Loucy (cell line): ENCODE data around the gene FCHSD2.

Source experiments
- H2AFZ ChIP-seq: fragments of 200-600 bp; sonication (generic); 2 replicates; pipeline ENCODE4 v1.6.0; 2016; ENCODE audit warnings: antibody characterized with exemption, mild to moderate bottlenecking, low read length, moderate library complexity
- H3F3A ChIP-seq: fragments of 200-600 bp; 2 replicates; pipeline ENCODE4 v1.6.0; 2016; ENCODE audit warnings: antibody characterized with exemption, low read depth, mild to moderate bottlenecking
- H3K27me3 ChIP-seq: fragments of 200-600 bp; sonication (generic); 2 replicates; pipeline ENCODE4 v1.6.1; 2014; ENCODE audit warnings: low read length, mild to moderate bottlenecking; ENCODE audit not compliant: insufficient read depth, poor library complexity, severe bottlenecking
- H3K36me3 ChIP-seq: fragments of 200-600 bp; sonication (generic); 2 replicates; pipeline ENCODE4 v1.6.1; 2016; ENCODE audit warnings: low read length; ENCODE audit not compliant: insufficient read depth
- H3K4me1 ChIP-seq: fragments of 200-600 bp; sonication (generic); 2 replicates; pipeline ENCODE4 v1.5.1; 2014; ENCODE audit warnings: low read length, mild to moderate bottlenecking; ENCODE audit not compliant: insufficient read depth, poor library complexity, severe bottlenecking
- H3K4me2 ChIP-seq: fragments of 200-600 bp; sonication (generic); 2 replicates; pipeline ENCODE4 v1.6.0; 2014; ENCODE audit warnings: antibody characterized with exemption, low read length, low read depth, mild to moderate bottlenecking; ENCODE audit not compliant: poor library complexity, severe bottlenecking
- H3K4me3 ChIP-seq: fragments of 200-600 bp; sonication (generic); 2 replicates; pipeline ENCODE4 v1.5.1; 2014; ENCODE audit warnings: low read length, mild to moderate bottlenecking, mixed read lengths; ENCODE audit not compliant: poor library complexity, severe bottlenecking
- H3K79me2 ChIP-seq: fragments of 200-600 bp; sonication (generic); 2 replicates; pipeline ENCODE4 v1.6.1; 2014; ENCODE audit warnings: low read length; ENCODE audit not compliant: insufficient read depth
- H3K9ac ChIP-seq: fragments of 200-600 bp; sonication (generic); 2 replicates; pipeline ENCODE4 v1.6.0; 2014; ENCODE audit warnings: mild to moderate bottlenecking, low read depth, low read length, moderate library complexity; ENCODE audit not compliant: poor library complexity, severe bottlenecking
- H3K9me2 ChIP-seq: fragments of 200-600 bp; sonication (generic); replicated peaks from 2 replicates; pipeline ENCODE4 v1.6.1; 2016; ENCODE audit warnings: low read depth, low read length, mixed read lengths
- H3K9me3 ChIP-seq: fragments of 200-600 bp; sonication (generic); 2 replicates; pipeline ENCODE4 v1.6.1; 2014; ENCODE audit warnings: mild to moderate bottlenecking, antibody characterized with exemption, low read length, low read depth; ENCODE audit not compliant: insufficient read depth
- H4K20me1 ChIP-seq: fragments of 200-600 bp; sonication (generic); 2 replicates; pipeline ENCODE4 v1.6.0; 2014; ENCODE audit warnings: antibody characterized with exemption, low read length, mild to moderate bottlenecking; ENCODE audit not compliant: insufficient read depth, poor library complexity, severe bottlenecking
- CTCF ChIP-seq: fragments of 200-600 bp; sonication (generic); conservative IDR thresholded peaks from 2 replicates; pipeline ENCODE4 v1.5.1; 2014; ENCODE audit warnings: mild to moderate bottlenecking, antibody characterized with exemption, low read length
- EZH2phosphoT487 ChIP-seq: fragments of 200-600 bp; IDR thresholded peaks from 2 replicates; pipeline ENCODE4 v1.6.1; 2018; ENCODE audit warnings: antibody characterized with exemption, mild to moderate bottlenecking, moderate library complexity, borderline replicate concordance

The FCHSD2 gene

GRCh38 chr11:73059915-73060314 lies 82.2 kb downstream of the FCHSD2 start:
- no peak overlapping the region for H3K9ac ChIP-seq
- no peaks in the 10 kb centered on the region for H3F3A ChIP-seq
- H3K9me3 ChIP-seq, result no peaks in the 10 kb centered on the region
- H3K79me2 ChIP-seq, result peaks cover 90% of the 10 kb centered on the region
- TF ChIP-seq CTCF (no peak), EZH2phosphoT487 (no peak)
- H3K36me3 ChIP-seq, result peaks cover 21% of the 10 kb centered on the region; the same call in 1 of the 2 replicates
- H3K4me1 ChIP-seq, result peaks cover 4% of the 10 kb centered on the region
- no peak overlapping the region for H3K4me2 ChIP-seq
- no peak overlapping the region for H3K4me3 ChIP-seq
- no peak overlapping the region for H2AFZ ChIP-seq
- H4K20me1 ChIP-seq, result peaks cover 64% of the 10 kb centered on the region
- no peaks in the 10 kb centered on the region for H3K27me3 ChIP-seq
- H3K9me2 ChIP-seq, result no peaks in the 10 kb centered on the region

GRCh38 chr11:73058989-73059674 lies 83.0 kb downstream of the FCHSD2 start:
- Histone ChIP-seq H3K9ac (no peak overlapping the region), H3K9me3 (no peaks in the 10 kb centered on the region), H3K79me2 (peaks cover 90% of the 10 kb centered on the region), H2AFZ (no peak overlapping the region), H4K20me1 (peaks cover 63% of the 10 kb centered on the region), H3K4me3 (no peak overlapping the region), H3F3A (no peaks in the 10 kb centered on the region), H3K4me2 (no peak overlapping the region), H3K9me2 (no peaks in the 10 kb centered on the region), H3K4me1 (peaks cover 4% of the 10 kb centered on the region), H3K36me3 (peaks cover 23% of the 10 kb centered on the region; the same call in 1 of the 2 replicates), H3K27me3 (no peaks in the 10 kb centered on the region)
- TF ChIP-seq EZH2phosphoT487, result no peak
- no peak for TF ChIP-seq CTCF

- H3K9me3 ChIP-seq, result no peaks in the 10 kb centered on the region
- H3K9me2 ChIP-seq, result no peaks in the 10 kb centered on the region
- peaks cover 71% of the 10 kb centered on the region for H4K20me1 ChIP-seq
- H3K9ac ChIP-seq, result no peak overlapping the region
- no peak overlapping the region for H3K4me3 ChIP-seq
- TF ChIP-seq EZH2phosphoT487 (no peak), CTCF (no peak)
- H3F3A ChIP-seq, result no peaks in the 10 kb centered on the region
- H2AFZ ChIP-seq, result no peak overlapping the region
- peaks cover 4% of the 10 kb centered on the region for H3K4me1 ChIP-seq
- H3K27me3 ChIP-seq, result no peaks in the 10 kb centered on the region
- H3K4me2 ChIP-seq, result no peak overlapping the region
- H3K79me2 ChIP-seq, result peaks cover 96% of the 10 kb centered on the region
- peaks cover 10% of the 10 kb centered on the region; the same call in 1 of the 2 replicates for H3K36me3 ChIP-seq
Observed at GRCh38 chr11:73055655-73056354, 86.3 kb downstream of the FCHSD2 start.
